GM19397 (cell line): Measurements from ENCODE around the gene HHAT.
"Not testable (repeated sequence)": the region's sequence is repeated elsewhere in the genome, so short reads cannot be mapped to it uniquely, and the experiment has no call there.

Experiments
- ATAC-seq: cut with Tn5 transposase; IDR thresholded peaks from one replicate; pipeline ENCODE4 v1.9.1; 2021; ENCODE audit warnings: mild to moderate bottlenecking, moderate library complexity; ENCODE audit not compliant: unreplicated experiment

The HHAT gene

DNA sequence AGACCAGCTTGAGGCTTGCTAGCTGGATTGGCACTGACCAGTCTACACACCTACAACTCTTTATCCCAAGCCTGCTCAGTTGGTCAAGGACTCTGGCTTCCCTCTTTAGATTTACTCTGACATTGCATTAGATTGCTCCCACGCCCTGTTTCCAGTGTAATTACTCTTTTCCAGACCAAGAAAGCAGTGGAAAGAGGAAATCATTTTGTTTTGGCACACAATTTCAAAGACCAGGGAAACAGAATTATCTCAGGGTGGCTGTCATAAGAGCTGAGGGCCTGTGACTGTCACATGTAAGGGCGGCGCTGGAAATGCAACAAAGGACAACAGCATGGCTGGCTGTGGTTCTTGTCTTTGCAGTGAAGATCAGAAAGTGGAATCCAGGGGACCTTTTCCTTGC, 302.7 kb downstream of the HHAT start:
- ATAC-seq, result no peak

DNA sequence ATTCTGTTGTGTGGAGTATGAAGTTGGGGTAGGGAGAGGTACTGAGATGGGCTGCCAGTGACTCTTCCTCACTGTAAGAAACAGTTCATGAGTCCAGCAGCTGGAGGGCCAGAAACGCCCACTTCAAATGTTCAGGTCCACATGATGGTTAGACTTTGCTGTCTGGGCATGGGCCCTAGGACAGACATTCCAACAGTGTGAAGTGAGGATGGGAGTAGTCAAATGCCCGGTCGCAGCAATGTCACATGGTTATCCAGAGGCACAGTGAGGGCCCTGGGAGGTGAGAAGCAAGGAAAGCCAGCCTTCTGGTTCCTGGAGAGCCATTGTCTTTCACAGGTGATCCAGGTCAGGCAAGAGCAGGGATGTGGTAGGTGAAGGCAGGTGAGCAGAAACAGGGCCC, 304.4 kb downstream of the HHAT start:
- no peak for ATAC-seq

GRCh38 chr1:210633636-210634035, 304.9 kb downstream of the HHAT start:
- no peak for ATAC-seq

- no peak for ATAC-seq
These were observed 306.4 kb downstream of the HHAT start for GRCh38 chr1:210635108-210635507.

- ATAC-seq, result no peak
These were observed 312.9 kb downstream of the HHAT start for GRCh38 chr1:210641582-210641981.

DNA sequence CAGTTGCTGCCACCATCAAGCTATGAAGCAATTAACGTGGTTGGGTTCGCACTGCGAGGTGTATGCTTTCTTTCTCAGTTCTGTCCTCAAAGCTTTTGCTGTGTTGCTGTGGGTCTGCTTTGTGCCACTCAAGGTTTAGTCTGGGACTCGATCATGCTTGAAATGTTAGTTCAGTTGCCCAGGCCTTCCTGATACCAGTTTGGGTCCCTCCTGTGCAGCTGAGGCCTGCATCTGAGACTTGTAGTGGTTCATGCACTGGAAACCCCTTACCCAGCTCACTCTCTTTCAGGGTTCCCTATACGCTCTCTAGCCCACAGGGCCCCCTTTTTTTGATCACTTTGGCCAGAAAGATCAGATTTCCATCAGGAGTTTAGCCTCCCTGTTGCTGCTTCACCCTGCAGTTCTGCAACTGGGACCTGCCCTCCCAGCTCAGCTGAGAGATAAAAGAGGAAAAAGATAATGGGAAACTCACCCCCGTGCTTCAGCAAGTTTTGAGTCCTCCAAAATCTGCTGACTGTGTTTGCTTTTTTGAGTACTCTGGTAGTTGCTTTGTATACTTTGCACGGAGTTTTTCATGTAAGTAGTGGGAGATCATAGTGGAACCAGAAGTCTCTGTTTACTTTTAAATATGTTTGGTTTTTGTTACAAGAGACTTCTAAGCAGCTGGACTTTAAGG, 317.0 kb downstream of the HHAT start:
- ATAC-seq, result no peak

- ATAC-seq, result no peak
These were observed 317.5 kb downstream of the HHAT start for GRCh38 chr1:210646258-210646616.

DNA sequence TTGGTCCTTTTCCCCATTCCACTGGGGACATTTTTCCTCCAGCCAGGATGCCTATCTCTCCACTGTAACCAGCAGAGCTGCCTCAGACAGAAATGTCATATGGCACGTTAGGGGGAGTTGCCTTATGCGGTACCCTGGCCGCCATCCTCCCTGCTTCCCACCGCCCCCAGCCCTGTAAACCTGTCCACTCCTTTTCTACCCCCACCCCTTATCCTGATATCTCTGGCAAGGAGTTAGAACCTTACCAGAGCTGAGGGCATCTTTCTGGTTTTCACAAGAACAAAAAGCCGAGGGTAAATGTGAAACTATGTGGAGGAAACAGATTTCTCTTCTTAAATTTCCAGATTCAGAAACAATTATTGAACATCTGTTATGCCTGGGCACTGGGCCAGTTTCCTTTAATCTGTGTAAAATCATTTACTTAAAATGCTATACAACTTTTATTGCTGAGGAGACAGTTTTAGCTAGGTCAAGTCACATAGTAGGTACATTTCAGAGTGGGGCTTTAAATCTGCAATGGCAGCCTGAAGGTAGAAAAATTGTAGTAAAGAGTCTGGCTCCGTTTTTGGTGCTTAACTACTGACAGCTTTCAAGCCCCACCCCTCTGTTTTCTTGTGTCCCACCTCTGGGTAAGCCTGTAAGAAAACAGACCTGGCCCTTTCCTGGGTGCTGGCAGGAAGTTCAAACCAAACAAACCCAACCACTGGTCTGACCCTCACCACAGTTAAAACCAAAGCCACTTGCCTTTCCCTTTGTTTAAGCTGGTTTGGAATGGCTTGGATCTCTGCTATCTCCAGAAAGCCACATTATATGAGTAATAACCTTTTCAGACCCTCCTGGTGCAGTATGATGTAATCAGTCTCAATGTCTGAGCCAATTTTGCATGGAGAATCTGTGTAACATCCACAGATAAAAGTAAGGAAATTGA, 319.0 kb downstream of the HHAT start:
- ATAC-seq, result no peak

DNA sequence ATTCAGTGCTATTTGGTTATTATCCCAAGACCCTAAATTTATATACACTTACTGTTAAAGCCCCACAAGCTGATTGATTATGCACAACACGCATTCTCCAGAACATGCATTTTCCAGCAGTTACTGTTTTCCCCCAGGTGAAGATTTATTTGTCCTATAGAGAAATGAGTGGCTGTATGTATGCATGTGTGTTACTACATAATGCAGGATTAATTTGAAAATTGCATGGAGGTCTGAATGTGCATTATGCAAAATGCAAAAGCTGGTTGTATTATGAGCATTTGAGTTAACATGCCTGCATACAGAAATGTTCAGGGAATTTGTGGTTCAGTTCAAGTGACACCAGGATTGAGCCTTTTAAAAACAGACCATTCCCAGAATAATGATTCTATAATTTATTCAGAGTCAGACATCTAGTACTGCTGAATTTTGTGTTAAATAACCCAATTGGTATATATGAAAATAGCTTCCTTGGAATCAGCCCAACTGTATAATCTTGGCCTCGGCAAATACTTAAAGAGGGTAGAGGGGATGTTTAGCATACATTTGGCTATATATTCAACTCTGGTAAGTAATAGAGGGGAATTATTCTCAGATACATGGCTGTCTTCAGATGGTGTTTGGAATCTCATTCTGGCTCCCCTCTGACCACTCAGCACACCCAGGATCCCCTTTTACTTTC, 320.0 kb downstream of the HHAT start:
- no peak for ATAC-seq

DNA sequence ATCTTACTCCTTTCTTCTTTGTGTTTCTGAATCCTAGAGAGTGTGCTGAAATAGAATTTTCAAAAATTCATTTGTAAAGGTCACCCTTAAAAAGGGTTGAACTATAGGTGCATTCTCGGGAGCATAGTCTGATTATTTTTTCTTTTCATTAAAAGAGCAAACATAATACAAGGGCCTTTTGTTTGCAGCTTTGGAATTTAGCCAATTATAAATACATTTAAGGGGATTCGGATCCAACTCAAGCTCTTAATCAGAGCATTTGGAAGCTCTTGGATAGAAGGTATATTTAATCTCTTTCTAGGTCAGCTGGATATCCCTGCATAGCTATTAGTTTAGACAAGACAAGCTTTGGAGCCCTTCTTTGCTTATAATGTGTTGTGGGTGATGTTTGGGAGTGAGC, 321.7 kb downstream of the HHAT start:
- no peak for ATAC-seq

DNA sequence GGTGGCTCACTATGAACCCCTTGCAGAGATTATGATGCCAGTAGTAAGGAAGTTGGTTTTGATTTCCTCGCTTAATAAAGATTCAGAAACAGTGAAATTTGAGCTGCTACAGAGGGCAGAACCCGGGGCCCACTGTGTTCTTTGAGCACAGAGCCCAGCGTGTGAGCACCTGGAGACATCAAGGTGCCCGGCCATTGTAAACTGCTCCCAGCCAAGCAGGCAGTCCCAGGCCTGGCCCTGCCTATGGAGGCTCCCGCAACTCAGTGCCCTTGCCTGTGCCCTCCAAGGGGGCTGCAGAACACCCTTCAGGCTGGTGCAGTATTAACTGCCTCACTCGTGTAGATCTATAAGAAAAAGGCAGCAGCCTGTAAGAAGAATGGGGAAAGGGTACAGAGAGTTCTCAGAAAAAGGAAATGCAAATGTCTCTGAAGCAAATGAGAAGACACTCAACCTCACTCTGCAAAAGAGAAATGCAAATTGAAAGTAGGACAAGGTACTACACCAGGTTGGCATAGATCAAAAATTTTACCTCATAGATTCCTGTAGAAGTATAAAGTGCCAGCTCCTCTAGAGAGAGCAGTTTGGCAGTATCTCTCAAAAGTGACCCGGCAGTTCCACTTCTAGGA, 323.7 kb downstream of the HHAT start:
- no peak for ATAC-seq

GRCh38 chr1:210653771-210654170, 325.1 kb downstream of the HHAT start:
- no peak for ATAC-seq

DNA sequence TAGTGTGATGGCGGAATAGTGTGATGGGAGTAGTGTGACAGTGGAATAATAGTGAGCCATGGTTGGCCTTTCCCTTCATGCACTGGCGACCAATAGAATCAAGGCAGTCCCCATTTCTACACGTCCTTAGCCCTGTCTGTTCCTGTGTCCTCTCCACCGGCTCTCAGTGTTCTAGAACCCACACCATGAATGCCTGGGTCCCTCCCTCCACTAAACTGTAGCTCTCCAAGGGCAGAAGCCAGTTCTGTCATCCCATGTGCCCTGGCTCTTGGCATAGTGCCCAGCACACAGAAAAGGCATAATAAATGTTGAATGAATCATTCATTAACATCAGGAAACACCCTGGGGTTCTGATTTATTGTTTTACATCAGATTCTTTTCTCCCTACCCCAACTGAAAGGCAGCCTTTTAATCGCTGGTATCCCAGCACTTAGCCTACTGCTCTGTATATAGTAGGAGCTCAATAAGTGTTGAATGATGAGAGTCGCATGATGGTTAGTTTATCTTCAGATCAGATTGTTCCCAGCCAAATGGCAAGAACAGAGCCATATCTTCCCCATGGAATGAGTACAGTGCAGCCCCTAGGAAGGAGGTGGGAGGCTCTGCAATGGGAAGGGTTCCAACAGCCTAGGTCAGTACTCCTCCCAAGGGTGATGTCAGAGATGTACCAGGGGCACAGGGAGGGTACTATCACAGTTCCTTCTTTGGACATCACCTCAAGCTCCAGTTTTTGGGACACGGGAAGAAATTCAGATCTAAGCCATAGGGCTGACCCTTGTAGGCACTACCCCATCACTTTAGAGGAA, 325.7 kb downstream of the HHAT start:
- no peak for ATAC-seq

- no peak for ATAC-seq
These were observed 326.8 kb downstream of the HHAT start for GRCh38 chr1:210655511-210655910.

DNA sequence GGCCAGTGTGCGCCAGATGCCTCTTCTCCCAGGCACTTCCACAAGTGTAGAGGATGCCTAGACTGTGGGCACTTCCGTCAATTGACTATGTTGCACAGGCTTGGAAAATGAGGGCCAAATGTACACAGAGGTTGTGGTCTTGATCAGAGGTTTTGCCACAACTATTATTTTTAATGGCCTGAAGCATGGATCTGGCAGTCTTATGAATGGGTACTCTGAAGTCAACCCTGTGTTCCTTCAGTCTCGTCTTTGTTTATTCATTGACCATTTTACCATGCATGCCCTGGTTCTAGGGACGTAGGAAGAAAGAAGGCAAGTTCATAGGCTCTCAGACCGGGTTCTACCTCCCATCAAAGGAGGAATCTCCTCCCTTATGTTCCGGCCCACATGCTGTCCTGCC, 329.1 kb downstream of the HHAT start:
- no peak for ATAC-seq

DNA sequence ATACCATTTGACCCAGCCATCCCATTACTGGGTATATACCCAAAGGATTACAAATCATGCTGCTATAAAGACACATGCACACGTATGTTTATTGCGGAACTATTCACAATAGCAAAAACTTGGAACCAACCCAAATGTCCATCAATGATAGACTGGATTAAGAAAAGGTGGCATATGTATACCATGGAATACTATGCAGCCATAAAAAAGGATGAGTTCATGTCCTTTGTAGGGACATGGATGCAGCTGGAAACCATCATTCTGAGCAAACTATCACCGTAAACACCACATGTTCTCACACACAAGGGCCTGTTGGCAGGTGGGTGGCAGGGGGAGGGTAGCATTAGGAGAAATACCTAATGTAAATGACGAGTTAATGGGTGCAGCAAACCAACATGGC, 332.8 kb downstream of the HHAT start:
- ATAC-seq, result not testable (repeated sequence)

- no peak for ATAC-seq
These were observed 333.8 kb downstream of the HHAT start for GRCh38 chr1:210662291-210663050.

GRCh38 chr1:210663730-210664573, 335.2 kb downstream of the HHAT start:
- no peak for ATAC-seq

- no peak for ATAC-seq
These were observed 341.2 kb downstream of the HHAT start for GRCh38 chr1:210669951-210670350.
